HG03025 (cell line): ENCODE results near the gene LOXL4.

Source experiments
- ATAC-seq: cut with Tn5 transposase; IDR thresholded peaks from one replicate; pipeline ENCODE4 v1.9.1; 2021; ENCODE audit warnings: mild to moderate bottlenecking, moderate library complexity; ENCODE audit not compliant: unreplicated experiment, low FRiP score

LOXL4 gene

GRCh38 chr10:98295907-98296306 lies 27.9 kb upstream of the LOXL4 start:
- ATAC-seq, result no peak

GRCh38 chr10:98295401-98295811 lies 27.4 kb upstream of the LOXL4 start:
- no peak for ATAC-seq

GRCh38 chr10:98294270-98294627 lies 26.3 kb upstream of the LOXL4 start:
- no peak for ATAC-seq

GRCh38 chr10:98293550-98294269 lies 25.7 kb upstream of the LOXL4 start:
- ATAC-seq, result no peak

- no peak for ATAC-seq
These were observed 25.0 kb upstream of the LOXL4 start for GRCh38 chr10:98292971-98293370.

GRCh38 chr10:98289802-98290209 lies 21.8 kb upstream of the LOXL4 start:
- no peak for ATAC-seq

- no peak for ATAC-seq
These were observed 19.3 kb upstream of the LOXL4 start for GRCh38 chr10:98287321-98287720.

GRCh38 chr10:98286419-98286818 lies 18.4 kb upstream of the LOXL4 start:
- ATAC-seq, result no peak

- ATAC-seq, result no peak
These were observed 17.4 kb upstream of the LOXL4 start for GRCh38 chr10:98285416-98285815.

GRCh38 chr10:98276311-98276710 lies 8.3 kb upstream of the LOXL4 start:
- ATAC-seq, result no peak

- ATAC-seq, result no peak
These were observed 6.6 kb upstream of the LOXL4 start for GRCh38 chr10:98274562-98274961.

- ATAC-seq, result no peak
These were observed 5.3 kb upstream of the LOXL4 start for GRCh38 chr10:98273057-98273850.

GRCh38 chr10:98272656-98273055 lies 4.7 kb upstream of the LOXL4 start:
- no peak for ATAC-seq

GRCh38 chr10:98272245-98272644 lies 4.3 kb upstream of the LOXL4 start:
- ATAC-seq, result no peak

- ATAC-seq, result no peak
These were observed 2.8 kb upstream of the LOXL4 start for GRCh38 chr10:98270786-98271185.

GRCh38 chr10:98270073-98270740 lies 2.2 kb upstream of the LOXL4 start:
- no peak for ATAC-seq

GRCh38 chr10:98269435-98269912 lies 1.5 kb upstream of the LOXL4 start:
- no peak for ATAC-seq

GRCh38 chr10:98268694-98269431 lies 869 bp upstream of the LOXL4 start:
- ATAC-seq, result no peak

GRCh38 chr10:98267069-98267893 lies 713 bp downstream of the LOXL4 start:
- ATAC-seq, result no peak

- ATAC-seq, result no peak
These were observed 1.3 kb downstream of the LOXL4 start for GRCh38 chr10:98266647-98267046.
